22Rv1 (cell line): ENCODE data around the gene TRPV3.

Experiments used
- ZFX ChIP-seq: fragments of 450-650 bp; IDR thresholded peaks from 2 replicates; pipeline ENCODE4 v1.6.1; 2017; ENCODE audit warnings: antibody characterized with exemption, borderline replicate concordance
- TF ChIP-seq, protein P1 (sequence below): fragments of 450-650 bp; IDR thresholded peaks from 2 replicates; pipeline ENCODE4 v1.5.1; 2017; ENCODE audit warnings: mild to moderate bottlenecking

DNA sequence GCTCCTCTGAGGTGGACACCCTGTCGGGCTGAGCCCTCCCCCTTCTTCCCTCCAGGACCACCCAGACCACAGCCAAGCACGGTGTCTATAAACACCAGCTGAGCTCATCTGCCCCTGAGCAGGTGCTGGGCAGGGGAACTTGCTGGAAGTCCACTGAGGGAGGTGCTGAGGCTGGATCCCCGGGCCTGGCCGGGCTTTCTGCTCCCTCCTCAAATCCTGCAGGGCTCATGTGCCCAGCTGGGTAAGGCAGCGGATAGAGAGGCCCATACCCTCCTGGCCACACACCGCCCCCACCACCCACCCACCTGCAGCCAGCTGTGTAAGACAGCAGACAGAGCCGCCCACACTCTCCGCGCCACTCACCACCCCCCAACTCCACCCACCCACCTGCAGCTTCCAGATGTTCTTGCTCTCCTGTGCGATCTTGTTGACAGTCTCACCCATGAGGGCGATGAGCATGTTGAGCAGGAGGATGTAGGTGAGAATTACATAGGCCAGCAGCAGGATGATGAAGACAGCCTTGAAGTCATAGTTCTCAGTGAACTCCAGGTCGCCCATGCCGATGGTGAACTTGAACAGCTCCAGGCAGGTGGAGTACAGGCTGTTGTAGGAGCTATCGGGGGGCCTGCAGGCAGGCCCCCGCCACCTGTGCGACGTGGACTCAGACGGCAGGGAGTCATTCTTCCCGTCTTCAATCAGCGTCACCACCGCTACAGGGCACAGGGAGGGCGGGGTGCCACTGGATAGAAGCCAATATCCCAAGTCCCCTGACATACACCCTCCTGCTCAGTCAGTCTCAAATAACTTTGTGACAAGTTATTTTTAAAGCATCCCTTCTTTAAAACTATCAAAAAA, 15.9 kb upstream of the TRPV3 start:
- TF ChIP-seq, protein P1, sequence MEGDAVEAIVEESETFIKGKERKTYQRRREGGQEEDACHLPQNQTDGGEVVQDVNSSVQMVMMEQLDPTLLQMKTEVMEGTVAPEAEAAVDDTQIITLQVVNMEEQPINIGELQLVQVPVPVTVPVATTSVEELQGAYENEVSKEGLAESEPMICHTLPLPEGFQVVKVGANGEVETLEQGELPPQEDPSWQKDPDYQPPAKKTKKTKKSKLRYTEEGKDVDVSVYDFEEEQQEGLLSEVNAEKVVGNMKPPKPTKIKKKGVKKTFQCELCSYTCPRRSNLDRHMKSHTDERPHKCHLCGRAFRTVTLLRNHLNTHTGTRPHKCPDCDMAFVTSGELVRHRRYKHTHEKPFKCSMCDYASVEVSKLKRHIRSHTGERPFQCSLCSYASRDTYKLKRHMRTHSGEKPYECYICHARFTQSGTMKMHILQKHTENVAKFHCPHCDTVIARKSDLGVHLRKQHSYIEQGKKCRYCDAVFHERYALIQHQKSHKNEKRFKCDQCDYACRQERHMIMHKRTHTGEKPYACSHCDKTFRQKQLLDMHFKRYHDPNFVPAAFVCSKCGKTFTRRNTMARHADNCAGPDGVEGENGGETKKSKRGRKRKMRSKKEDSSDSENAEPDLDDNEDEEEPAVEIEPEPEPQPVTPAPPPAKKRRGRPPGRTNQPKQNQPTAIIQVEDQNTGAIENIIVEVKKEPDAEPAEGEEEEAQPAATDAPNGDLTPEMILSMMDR = no peak
- TF ChIP-seq ZFX = no peak
